ENCODE measurements around the gene RBM4B.

The RBM4B gene

GRCh38 chr11:66625041-66625751 lies 52.5 kb downstream of the RBM4B start:
- Histone ChIP-seq H3K9ac (no peak overlapping the region), H3K36me3 (peaks cover 84 to 100% (median 100%) of the 10 kb centered on the region in 11 experiments), H3K27ac (no peak overlapping the region), H3K9me3 (replicated peaks in 1 of 11) (no peaks in the 10 kb centered on the region), H3K27me3 (no peaks in the 10 kb centered on the region), H3K4me3 (no peak overlapping the region), H3K4me1 (peaks cover 32 to 64% (median 42%) of the 10 kb centered on the region in 10 experiments), H4K20me1 (peaks cover 100% of the 10 kb centered on the region in 11 experiments), H3K4me2 (peak overlapping the region in 2 of 11 experiments; percentile 11 to 27; a peak in 1 of 22 replicates)
- no peak for TF ChIP-seq Cebpa-rat (IDR thresholded peaks at IDR 0.05)

GRCh38 chr11:66624450-66624849 lies 53.2 kb downstream of the RBM4B start:
- Histone ChIP-seq H4K20me1 (peaks cover 100% of the 10 kb centered on the region in 11 experiments), H3K4me3 (no peak overlapping the region), H3K4me2 (peak overlapping the region in 4 of 11 experiments; percentile 9 to 27 (median 12); a peak in 4 of 22 replicates)

GRCh38 chr11:66619080-66619554 lies 58.6 kb downstream of the RBM4B start:
- Histone ChIP-seq H4K20me1 (peaks cover 70 to 77% (median 76%) of the 10 kb centered on the region in 11 experiments), H3K4me3 (peak overlapping the region; percentile 69 to 99 (median 90))

More at GRCh38 chr11:66624450-66624849, 53.2 kb downstream of the RBM4B start:
- no peak overlapping the region for H3K27ac ChIP-seq
- H3K27me3 ChIP-seq: no peaks in the 10 kb centered on the region
- H3K9me3 ChIP-seq (replicated peaks in 1 of 11): no peaks in the 10 kb centered on the region
- H3K4me1 ChIP-seq: peaks cover 39 to 72% (median 50%) of the 10 kb centered on the region in 10 experiments
- no peak for TF ChIP-seq Cebpa-rat (IDR thresholded peaks at IDR 0.05)
- H3K36me3 ChIP-seq: peaks cover 77 to 100% (median 98%) of the 10 kb centered on the region in 11 experiments
- H3K9ac ChIP-seq: no peak overlapping the region

GRCh38 chr11:66617155-66617834 lies 60.4 kb downstream of the RBM4B start:
- Histone ChIP-seq H3K9me3 (replicated peaks in 1 of 11) (no peaks in the 10 kb centered on the region), H3K4me1 (peaks cover 47 to 63% (median 54%) of the 10 kb centered on the region in 10 experiments), H4K20me1 (peaks cover 52 to 58% (median 58%) of the 10 kb centered on the region in 11 experiments), H3K9ac (peak overlapping the region; percentile 92 to 98 (median 96)), H3K4me3 (peak overlapping the region; percentile 69 to 99 (median 90)), H3K27ac (peak overlapping the region; percentile 87 to 98 (median 94)), H3K4me2 (peak overlapping the region; percentile 90 to 100 (median 98)), H3K36me3 (peaks cover 7 to 51% (median 45%) of the 10 kb centered on the region in 11 experiments; a peak in 20 of 22 replicates), H3K27me3 (no peaks in the 10 kb centered on the region)
- TF ChIP-seq Cebpa-rat (IDR thresholded peaks at IDR 0.05): no peak

More at GRCh38 chr11:66619080-66619554, 58.6 kb downstream of the RBM4B start:
- Histone ChIP-seq H3K36me3 (peaks cover 24 to 69% (median 63%) of the 10 kb centered on the region in 11 experiments), H3K4me2 (peak overlapping the region; percentile 90 to 100 (median 98)), H3K4me1 (peaks cover 56 to 77% (median 69%) of the 10 kb centered on the region in 10 experiments), H3K27ac (peak overlapping the region; percentile 26 to 98 (median 87); a peak in 15 of 22 replicates), H3K9me3 (replicated peaks in 1 of 11) (no peaks in the 10 kb centered on the region), H3K9ac (peak overlapping the region; percentile 92 to 98 (median 96)), H3K27me3 (no peaks in the 10 kb centered on the region)
- no peak for TF ChIP-seq Cebpa-rat (IDR thresholded peaks at IDR 0.05)

GRCh38 chr11:66616379-66617154 lies 61.1 kb downstream of the RBM4B start, which contains the start of gene RBM14:
Gene RBM14, plus strand, starts transcription at chr11:66616630. Its CDS starts 91 bp downstream, at chr11:66616721.
- H3K36me3 ChIP-seq: peaks cover 0 to 44% (median 38%) of the 10 kb centered on the region in 11 experiments; a peak in 20 of 22 replicates
- peaks cover 39 to 63% (median 50%) of the 10 kb centered on the region in 10 experiments for H3K4me1 ChIP-seq
- peak within 1 kb of the TSS; percentile 90 to 100 (median 98) for H3K4me2 ChIP-seq
- no peaks in the 10 kb centered on the region for H3K9me3 ChIP-seq (replicated peaks in 1 of 11)
- peak within 1 kb of the TSS; percentile 69 to 99 (median 90) for H3K4me3 ChIP-seq
- H3K9ac ChIP-seq: peak within 1 kb of the TSS; percentile 92 to 98 (median 96)
- H4K20me1 ChIP-seq: peaks cover 45 to 51% (median 50%) of the 10 kb centered on the region in 11 experiments
- no peak for TF ChIP-seq Cebpa-rat (IDR thresholded peaks at IDR 0.05)
- H3K27me3 ChIP-seq: no peaks in the 10 kb centered on the region
- peak within 1 kb of the TSS; percentile 87 to 98 (median 94) for H3K27ac ChIP-seq
